Endodermal cell (in vitro differentiated cells): ENCODE data around the gene SNX3. TPM values are rescaled to one million over a fixed set of nuclear protein-coding genes. Genes with fewer than 3 reads are reported as not detected.

Experiments used
- DNase-seq: peaks from one replicate; pipeline ENCODE4 v3.0.0-alpha.2; 2017
- H3K27ac ChIP-seq: 2 replicates; pipeline ENCODE4 v1.5.1; 2013; ENCODE audit warnings: mild to moderate bottlenecking, low read depth, low read length, moderate library complexity
- H3K27me3 ChIP-seq: 2 replicates; pipeline ENCODE4 v1.6.1; 2013; ENCODE audit warnings: mild to moderate bottlenecking, low read length, moderate library complexity; ENCODE audit not compliant: insufficient read depth, control insufficient read depth, poor library complexity, severe bottlenecking
- H3K36me3 ChIP-seq: 2 replicates; pipeline ENCODE4 v1.7.0; 2013; ENCODE audit warnings: mild to moderate bottlenecking, low read length, moderate library complexity; ENCODE audit not compliant: control insufficient read depth, insufficient read depth
- H3K4me1 ChIP-seq: one replicate; pipeline ENCODE4 v1.7.0; 2013; ENCODE audit warnings: low read length; ENCODE audit not compliant: control insufficient read depth, insufficient read depth
- H3K4me3 ChIP-seq: 2 replicates; pipeline ENCODE4 v1.5.1; 2013; ENCODE audit warnings: mild to moderate bottlenecking, low read length, moderate library complexity
- H3K9ac ChIP-seq: 2 replicates; pipeline ENCODE4 v1.6.1; 2013; ENCODE audit warnings: mild to moderate bottlenecking, low read length, moderate library complexity; ENCODE audit not compliant: poor library complexity, severe bottlenecking; ENCODE audit errors: extremely low read depth
- H3K9me3 ChIP-seq: 2 replicates; pipeline ENCODE4 v1.6.1; 2013; ENCODE audit warnings: mild to moderate bottlenecking, low read length, moderate library complexity; ENCODE audit not compliant: control insufficient read depth
- H3K27ac Mint-ChIP-seq: 2 replicates; pipeline ENCODE4 v1.8.0; 2020; ENCODE audit warnings: mixed read lengths
- H3K27me3 Mint-ChIP-seq: 2 replicates; pipeline ENCODE4 v1.8.0; 2021; ENCODE audit warnings: mild to moderate bottlenecking, mixed read lengths; ENCODE audit not compliant: insufficient read depth
- H3K36me3 Mint-ChIP-seq: 2 replicates; pipeline ENCODE4 v1.8.0; 2020; ENCODE audit warnings: low read depth, mixed read lengths
- H3K4me1 Mint-ChIP-seq: 2 replicates; pipeline ENCODE4 v1.8.0; 2020; ENCODE audit warnings: mixed read lengths
- H3K4me3 Mint-ChIP-seq: 2 replicates; pipeline ENCODE4 v1.8.0; 2020; ENCODE audit warnings: mild to moderate bottlenecking, moderate library complexity, mixed read lengths
- H3K9me3 Mint-ChIP-seq: 2 replicates; pipeline ENCODE4 v1.8.0; 2020; ENCODE audit warnings: mild to moderate bottlenecking, mixed read lengths
- WGBS, 2 experiments: methylation state at CpG; one replicate each; pipeline versions ENCODE4 v1.1.5 to v1.1.7; 2013; ENCODE audit warnings: missing lambda C conversion rate in 2 of 2, mixed read lengths in 1 of 2; ENCODE audit not compliant: insufficient coverage in 1 of 2, insufficient read length in 1 of 2; 5-methylcytosine and 5-hydroxymethylcytosine counted together
- total RNA-seq, 2 donors: library from RNA; stranded (reverse); fragmentation: NEBNext Ultra II Directional in 1 of 2; extraction: Animal tissue kit (Norgen Biotek cat#: 25700) in 1 of 2; gene quantifications; 2 replicates in 1 of 2; 3 replicates in 1 of 2; pipeline ENCODE4 v1.2.1, GENCODE V29; 2021
- TF ChIP-seq, protein P1 (sequence below): fragments of 200-600 bp; sonication (generic); conservative IDR thresholded peaks from 2 replicates; pipeline ENCODE4 v1.5.0; 2021; ENCODE audit warnings: antibody characterized with exemption, mild to moderate bottlenecking

Gene SNX3
- total RNA-seq, 2 donors from 2014 or later, result 79.2 TPM

- Histone ChIP-seq H3K4me1 (no peaks in the 10 kb centered on the region), H3K27ac (no peak overlapping the region), H3K36me3 (peaks cover 48% of the 10 kb centered on the region), H3K9ac (no peak overlapping the region), H3K9me3 (no peaks in the 10 kb centered on the region), H3K27me3 (no peaks in the 10 kb centered on the region), H3K4me3 (no peak overlapping the region)
- TF ChIP-seq, protein P1, sequence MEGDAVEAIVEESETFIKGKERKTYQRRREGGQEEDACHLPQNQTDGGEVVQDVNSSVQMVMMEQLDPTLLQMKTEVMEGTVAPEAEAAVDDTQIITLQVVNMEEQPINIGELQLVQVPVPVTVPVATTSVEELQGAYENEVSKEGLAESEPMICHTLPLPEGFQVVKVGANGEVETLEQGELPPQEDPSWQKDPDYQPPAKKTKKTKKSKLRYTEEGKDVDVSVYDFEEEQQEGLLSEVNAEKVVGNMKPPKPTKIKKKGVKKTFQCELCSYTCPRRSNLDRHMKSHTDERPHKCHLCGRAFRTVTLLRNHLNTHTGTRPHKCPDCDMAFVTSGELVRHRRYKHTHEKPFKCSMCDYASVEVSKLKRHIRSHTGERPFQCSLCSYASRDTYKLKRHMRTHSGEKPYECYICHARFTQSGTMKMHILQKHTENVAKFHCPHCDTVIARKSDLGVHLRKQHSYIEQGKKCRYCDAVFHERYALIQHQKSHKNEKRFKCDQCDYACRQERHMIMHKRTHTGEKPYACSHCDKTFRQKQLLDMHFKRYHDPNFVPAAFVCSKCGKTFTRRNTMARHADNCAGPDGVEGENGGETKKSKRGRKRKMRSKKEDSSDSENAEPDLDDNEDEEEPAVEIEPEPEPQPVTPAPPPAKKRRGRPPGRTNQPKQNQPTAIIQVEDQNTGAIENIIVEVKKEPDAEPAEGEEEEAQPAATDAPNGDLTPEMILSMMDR, result no peak
- no peak overlapping the region for H3K27ac Mint-ChIP-seq
- H3K27me3 Mint-ChIP-seq, result no peaks in the 10 kb centered on the region
- WGBS, 2 experiments, result 87 to 90% methylated on average over 2 of the region's 2 CpGs
- peaks cover 43% of the 10 kb centered on the region for H3K36me3 Mint-ChIP-seq
- peaks cover 4% of the 10 kb centered on the region for H3K4me1 Mint-ChIP-seq
- no peaks in the 10 kb centered on the region for H3K9me3 Mint-ChIP-seq
- no peak for DNase-seq
- no peak overlapping the region for H3K4me3 Mint-ChIP-seq
Measured at GRCh38 chr6:108222064-108222463, 38.8 kb downstream of the SNX3 start.

- Histone ChIP-seq H3K4me3 (no peak overlapping the region), H3K27me3 (no peaks in the 10 kb centered on the region), H3K27ac (no peak overlapping the region), H3K9me3 (no peaks in the 10 kb centered on the region), H3K4me1 (no peaks in the 10 kb centered on the region), H3K36me3 (peaks cover 41% of the 10 kb centered on the region), H3K9ac (no peak overlapping the region)
- Mint-ChIP-seq H3K27me3 (no peaks in the 10 kb centered on the region), H3K36me3 (peaks cover 8% of the 10 kb centered on the region), H3K4me1 (no peaks in the 10 kb centered on the region), H3K9me3 (no peaks in the 10 kb centered on the region), H3K27ac (no peak overlapping the region), H3K4me3 (no peak overlapping the region)
- TF ChIP-seq, protein P1, result no peak
- no peak for DNase-seq
- WGBS, 2 experiments, result 93 to 100% methylated on average over 2 of the region's 2 CpGs
Measured at GRCh38 chr6:108211671-108212070, 49.2 kb downstream of the SNX3 start.

DNA sequence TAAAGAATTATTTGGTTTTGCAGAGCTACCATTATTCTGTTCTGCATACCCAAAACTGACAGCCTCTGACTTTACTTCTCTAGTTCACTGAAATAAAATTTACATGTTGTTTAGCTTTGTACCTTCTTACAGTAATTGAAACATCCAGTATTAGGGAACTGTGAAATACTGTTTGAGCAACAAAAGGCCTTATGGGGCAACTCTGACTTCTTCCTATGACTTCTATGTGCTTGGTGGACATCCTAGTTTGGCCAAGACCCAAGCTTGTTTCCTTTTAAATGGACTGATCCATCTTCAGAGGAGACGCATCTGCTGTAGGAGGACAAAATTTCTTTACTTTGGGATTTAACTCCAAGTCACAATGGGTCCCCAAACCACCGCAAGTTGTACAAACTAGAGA is 50.3 kb downstream of the SNX3 start:
- H3K4me1 Mint-ChIP-seq, result no peaks in the 10 kb centered on the region
- no peak overlapping the region for H3K27ac Mint-ChIP-seq
- no peak for DNase-seq
- H3K27me3 ChIP-seq, result no peaks in the 10 kb centered on the region
- H3K9me3 ChIP-seq, result no peaks in the 10 kb centered on the region
- no peak overlapping the region for H3K4me3 Mint-ChIP-seq
- TF ChIP-seq, protein P1, result no peak
- WGBS, 2 experiments, result 96 to 100% methylated on average over 1 to 2 of the region's 2 CpGs
- H3K36me3 Mint-ChIP-seq, result peaks cover 3% of the 10 kb centered on the region
- no peak overlapping the region for H3K27ac ChIP-seq
- peaks cover 33% of the 10 kb centered on the region for H3K36me3 ChIP-seq
- no peak overlapping the region for H3K9ac ChIP-seq
- H3K9me3 Mint-ChIP-seq, result no peaks in the 10 kb centered on the region
- no peaks in the 10 kb centered on the region for H3K4me1 ChIP-seq
- no peaks in the 10 kb centered on the region for H3K27me3 Mint-ChIP-seq
- no peak overlapping the region for H3K4me3 ChIP-seq
